Loucy (cell line): ENCODE measurements around the gene RAD51B.

Source experiments
- EZH2phosphoT487 ChIP-seq: fragments of 200-600 bp; IDR thresholded peaks from 2 replicates; pipeline ENCODE4 v1.6.1; 2018; ENCODE audit warnings: antibody characterized with exemption, mild to moderate bottlenecking, moderate library complexity, borderline replicate concordance
- TF ChIP-seq, protein P1 (sequence below): fragments of 200-600 bp; sonication (generic); conservative IDR thresholded peaks from 2 replicates; pipeline ENCODE4 v1.5.1; 2014; ENCODE audit warnings: mild to moderate bottlenecking, antibody characterized with exemption, low read length

DNA sequence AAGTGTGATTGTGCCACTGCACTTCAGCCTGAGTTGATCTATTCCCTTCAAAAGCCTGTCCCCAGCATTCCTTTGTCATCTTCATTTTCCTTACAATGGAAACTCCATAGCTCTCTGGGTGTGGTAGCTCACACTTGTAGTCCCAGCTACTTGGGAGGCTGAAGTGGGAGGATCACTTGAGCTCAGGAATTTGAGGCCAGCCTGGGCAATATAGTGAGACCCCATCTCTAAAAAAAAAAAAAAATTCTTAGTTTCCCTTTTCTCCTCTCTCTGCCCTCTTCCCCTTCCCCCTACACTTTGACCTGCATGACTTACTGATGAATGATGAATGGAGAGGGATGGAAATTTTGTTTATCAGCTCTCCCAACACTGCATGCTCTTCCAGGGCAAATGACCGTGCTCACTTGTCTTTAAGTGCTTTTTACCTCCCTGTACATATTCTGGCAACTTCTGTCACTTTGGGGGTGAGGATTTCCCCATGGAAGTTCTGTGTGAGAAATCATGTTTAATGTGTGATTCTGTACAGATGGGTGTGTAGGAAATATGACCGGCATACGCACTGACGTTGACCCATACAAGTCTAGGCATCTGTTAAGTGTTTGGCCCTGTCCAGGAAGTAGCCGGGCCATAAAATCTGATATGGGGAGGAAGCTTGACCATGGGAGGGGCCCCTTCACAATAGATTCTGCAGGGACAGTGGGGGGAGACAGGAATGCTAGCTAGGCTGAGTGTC, 907.9 kb downstream of the RAD51B start:
- TF ChIP-seq, protein P1, sequence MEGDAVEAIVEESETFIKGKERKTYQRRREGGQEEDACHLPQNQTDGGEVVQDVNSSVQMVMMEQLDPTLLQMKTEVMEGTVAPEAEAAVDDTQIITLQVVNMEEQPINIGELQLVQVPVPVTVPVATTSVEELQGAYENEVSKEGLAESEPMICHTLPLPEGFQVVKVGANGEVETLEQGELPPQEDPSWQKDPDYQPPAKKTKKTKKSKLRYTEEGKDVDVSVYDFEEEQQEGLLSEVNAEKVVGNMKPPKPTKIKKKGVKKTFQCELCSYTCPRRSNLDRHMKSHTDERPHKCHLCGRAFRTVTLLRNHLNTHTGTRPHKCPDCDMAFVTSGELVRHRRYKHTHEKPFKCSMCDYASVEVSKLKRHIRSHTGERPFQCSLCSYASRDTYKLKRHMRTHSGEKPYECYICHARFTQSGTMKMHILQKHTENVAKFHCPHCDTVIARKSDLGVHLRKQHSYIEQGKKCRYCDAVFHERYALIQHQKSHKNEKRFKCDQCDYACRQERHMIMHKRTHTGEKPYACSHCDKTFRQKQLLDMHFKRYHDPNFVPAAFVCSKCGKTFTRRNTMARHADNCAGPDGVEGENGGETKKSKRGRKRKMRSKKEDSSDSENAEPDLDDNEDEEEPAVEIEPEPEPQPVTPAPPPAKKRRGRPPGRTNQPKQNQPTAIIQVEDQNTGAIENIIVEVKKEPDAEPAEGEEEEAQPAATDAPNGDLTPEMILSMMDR = no peak
- TF ChIP-seq EZH2phosphoT487 = no peak
